ENCODE results near the gene CCSER1.
"Not testable (repeated sequence)": the region's sequence is repeated elsewhere in the genome, so short reads cannot be mapped to it uniquely, and the experiment has no call there.

The CCSER1 gene

GRCh38 chr4:91622925-91623602, 1495.9 kb downstream of the CCSER1 start:
- TF ChIP-seq, protein P1, sequence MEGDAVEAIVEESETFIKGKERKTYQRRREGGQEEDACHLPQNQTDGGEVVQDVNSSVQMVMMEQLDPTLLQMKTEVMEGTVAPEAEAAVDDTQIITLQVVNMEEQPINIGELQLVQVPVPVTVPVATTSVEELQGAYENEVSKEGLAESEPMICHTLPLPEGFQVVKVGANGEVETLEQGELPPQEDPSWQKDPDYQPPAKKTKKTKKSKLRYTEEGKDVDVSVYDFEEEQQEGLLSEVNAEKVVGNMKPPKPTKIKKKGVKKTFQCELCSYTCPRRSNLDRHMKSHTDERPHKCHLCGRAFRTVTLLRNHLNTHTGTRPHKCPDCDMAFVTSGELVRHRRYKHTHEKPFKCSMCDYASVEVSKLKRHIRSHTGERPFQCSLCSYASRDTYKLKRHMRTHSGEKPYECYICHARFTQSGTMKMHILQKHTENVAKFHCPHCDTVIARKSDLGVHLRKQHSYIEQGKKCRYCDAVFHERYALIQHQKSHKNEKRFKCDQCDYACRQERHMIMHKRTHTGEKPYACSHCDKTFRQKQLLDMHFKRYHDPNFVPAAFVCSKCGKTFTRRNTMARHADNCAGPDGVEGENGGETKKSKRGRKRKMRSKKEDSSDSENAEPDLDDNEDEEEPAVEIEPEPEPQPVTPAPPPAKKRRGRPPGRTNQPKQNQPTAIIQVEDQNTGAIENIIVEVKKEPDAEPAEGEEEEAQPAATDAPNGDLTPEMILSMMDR (IDR thresholded peaks at IDR 0.05; ENCODE audit: borderline replicate concordance, control extremely low read depth, extremely low read depth, insufficient read depth, missing control alignments): no peak
- no peak for DNase-seq (ENCODE audit: low spot score)
- in situ Hi-C loops (cut with MboI; ENCODE audit: low sequenced_read_pairs, unreplicated experiment): no loop called here

GRCh38 chr4:91623603-91623967, 1496.4 kb downstream of the CCSER1 start:
- in situ Hi-C loops (cut with MboI; ENCODE audit: low sequenced_read_pairs, unreplicated experiment); DNase-seq (ENCODE audit: low spot score): not testable (repeated sequence)

DNA sequence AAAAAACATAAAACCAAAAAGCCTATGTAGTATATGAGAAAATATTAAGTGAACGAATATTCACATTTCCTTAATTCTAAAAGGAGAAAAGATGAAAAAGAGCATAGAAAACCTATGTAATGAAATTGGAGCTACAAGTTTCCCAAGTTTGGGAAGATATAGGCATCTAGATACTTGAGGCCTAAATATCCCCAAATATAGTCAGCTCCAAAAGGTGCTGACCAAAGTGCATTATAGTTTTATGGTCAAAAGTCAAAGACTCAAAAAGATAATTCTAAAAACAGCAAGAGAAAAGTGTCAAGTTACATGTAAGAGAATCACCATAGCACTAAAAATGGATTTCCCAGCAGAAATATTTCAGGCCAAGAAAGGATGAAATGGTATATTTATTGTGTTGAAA, 1502.9 kb downstream of the CCSER1 start:
- TF ChIP-seq, protein P1 (IDR thresholded peaks at IDR 0.05; ENCODE audit: borderline replicate concordance, control extremely low read depth, extremely low read depth, insufficient read depth, missing control alignments): no peak
- in situ Hi-C loops (cut with MboI; ENCODE audit: low sequenced_read_pairs, unreplicated experiment): no loop called here
- DNase-seq (ENCODE audit: low spot score): no peak

GRCh38 chr4:91630764-91631163, 1503.6 kb downstream of the CCSER1 start:
- TF ChIP-seq, protein P1 (IDR thresholded peaks at IDR 0.05; ENCODE audit: borderline replicate concordance, control extremely low read depth, extremely low read depth, insufficient read depth, missing control alignments): no peak
- no peak for DNase-seq (ENCODE audit: low spot score)
- in situ Hi-C loops (cut with MboI; ENCODE audit: low sequenced_read_pairs, unreplicated experiment): no loop called here

- in situ Hi-C loops (cut with MboI; ENCODE audit: low sequenced_read_pairs, unreplicated experiment): no loop called here
- TF ChIP-seq, protein P1 (IDR thresholded peaks at IDR 0.05; ENCODE audit: borderline replicate concordance, control extremely low read depth, extremely low read depth, insufficient read depth, missing control alignments): no peak
- DNase-seq (ENCODE audit: low spot score): no peak
Measured at GRCh38 chr4:91631335-91631734, 1504.1 kb downstream of the CCSER1 start.

DNA sequence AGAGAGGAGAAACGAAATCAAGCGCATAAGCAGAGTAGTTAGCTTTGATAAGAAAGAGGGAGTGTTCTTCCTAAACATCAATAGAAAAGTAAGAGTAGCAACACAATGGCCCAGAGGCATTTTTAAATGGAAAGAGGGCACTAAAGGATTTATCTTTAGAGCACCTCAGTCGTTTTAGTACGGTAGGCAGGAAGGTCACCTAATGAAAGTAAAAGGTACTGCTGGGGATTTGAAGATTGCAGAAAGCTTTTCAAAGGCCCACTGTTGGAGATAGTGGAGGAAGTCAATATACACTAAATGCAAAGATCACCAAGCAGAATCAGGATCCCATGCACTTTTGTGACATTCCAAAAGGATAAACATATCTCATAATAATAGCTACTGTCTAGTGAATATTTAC, 1508.9 kb downstream of the CCSER1 start:
- DNase-seq (ENCODE audit: low spot score): no peak
- TF ChIP-seq, protein P1 (IDR thresholded peaks at IDR 0.05; ENCODE audit: borderline replicate concordance, control extremely low read depth, extremely low read depth, insufficient read depth, missing control alignments): no peak

More for the DNA sequence above, 1508.9 kb downstream of the CCSER1 start:
- in situ Hi-C loops (cut with MboI; ENCODE audit: low sequenced_read_pairs, unreplicated experiment): no loop called here

All from GM13976 (cell line).